Measurements from ENCODE around the gene SUMF2.
"Not testable (repeated sequence)": the region's sequence is repeated elsewhere in the genome, so short reads cannot be mapped to it uniquely, and the experiment has no call there.

Gene SUMF2

GRCh38 chr7:56063500-56063881 lies 595 bp upstream of the SUMF2 start:
- no peak for DNase-seq

DNA sequence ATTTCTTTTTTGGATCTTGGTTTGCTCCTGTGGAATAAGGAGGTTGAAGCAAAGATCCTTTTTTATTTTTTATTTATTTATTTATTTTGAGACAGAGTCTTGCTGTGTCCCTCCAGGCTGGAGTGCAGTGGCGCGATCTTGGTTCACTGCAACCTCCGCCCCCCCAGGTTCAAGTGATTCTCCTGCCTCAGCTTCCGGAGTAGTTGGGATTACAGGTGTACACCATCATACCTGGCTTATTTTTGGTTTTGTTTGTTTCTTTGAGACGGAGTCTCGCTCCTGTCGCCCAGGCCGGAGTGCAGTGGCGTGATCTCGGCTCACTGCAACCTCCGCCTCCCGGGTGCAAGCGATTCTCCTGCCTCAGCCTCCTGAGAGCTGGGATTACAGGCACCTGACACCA lies 2.3 kb downstream of the SUMF2 start:
- DNase-seq: not testable (repeated sequence)

DNA sequence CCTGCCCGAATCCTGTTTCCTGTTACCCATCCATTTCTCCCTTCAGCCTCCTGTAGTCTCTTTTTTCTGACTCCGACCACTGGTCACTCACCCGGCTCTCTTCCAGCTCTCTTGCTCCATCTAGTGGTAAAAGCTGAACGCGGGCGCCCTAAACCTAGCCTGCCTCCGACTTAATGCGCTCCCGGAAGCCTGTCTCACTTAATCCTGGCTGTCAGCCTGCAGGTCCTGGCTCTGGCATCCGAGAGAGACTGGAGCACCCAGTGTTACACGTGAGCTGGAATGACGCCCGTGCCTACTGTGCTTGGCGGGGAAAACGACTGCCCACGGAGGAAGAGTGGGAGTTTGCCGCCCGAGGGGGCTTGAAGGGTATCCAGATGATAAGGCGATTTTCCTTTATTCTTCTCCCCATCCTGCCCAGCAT lies 10.3 kb downstream of the SUMF2 start:
- DNase-seq: peak; percentile 47

DNA sequence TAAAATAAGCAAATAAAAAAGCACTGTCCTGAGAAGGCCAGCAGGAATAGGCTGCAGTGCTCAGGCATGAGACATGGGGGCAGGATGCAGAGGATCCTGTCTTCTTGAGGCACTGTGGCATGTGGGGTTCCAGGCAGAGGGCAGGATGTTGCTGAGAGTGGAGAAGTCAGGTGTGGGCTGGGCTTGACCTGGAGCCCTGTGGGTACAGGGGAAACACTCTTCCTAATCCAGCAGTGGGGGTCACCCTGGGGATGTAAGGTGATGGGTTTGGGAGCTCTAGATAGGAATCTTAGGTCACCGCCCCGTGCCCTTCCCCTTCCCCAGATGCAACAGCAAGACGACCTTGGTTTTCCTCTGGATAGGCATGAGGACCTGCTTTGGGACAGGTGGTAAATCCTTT lies 13.6 kb downstream of the SUMF2 start:
- no peak for DNase-seq

DNA sequence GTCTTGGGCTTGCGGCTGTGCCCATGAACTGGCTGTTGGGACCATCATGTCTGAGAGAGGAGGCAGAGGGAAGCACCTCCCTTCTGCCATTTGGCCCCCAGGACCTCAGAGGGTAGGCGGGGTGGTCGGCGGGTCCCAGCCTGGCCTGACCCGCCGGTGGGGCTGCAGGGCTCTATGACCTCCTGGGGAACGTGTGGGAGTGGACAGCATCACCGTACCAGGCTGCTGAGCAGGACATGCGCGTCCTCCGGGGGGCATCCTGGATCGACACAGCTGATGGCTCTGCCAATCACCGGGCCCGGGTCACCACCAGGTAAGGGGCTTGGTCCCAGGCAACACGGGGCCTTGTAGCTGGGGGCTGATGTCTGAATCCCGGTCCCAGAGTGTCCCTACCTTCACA lies 14.1 kb downstream of the SUMF2 start:
- no peak for DNase-seq

DNA sequence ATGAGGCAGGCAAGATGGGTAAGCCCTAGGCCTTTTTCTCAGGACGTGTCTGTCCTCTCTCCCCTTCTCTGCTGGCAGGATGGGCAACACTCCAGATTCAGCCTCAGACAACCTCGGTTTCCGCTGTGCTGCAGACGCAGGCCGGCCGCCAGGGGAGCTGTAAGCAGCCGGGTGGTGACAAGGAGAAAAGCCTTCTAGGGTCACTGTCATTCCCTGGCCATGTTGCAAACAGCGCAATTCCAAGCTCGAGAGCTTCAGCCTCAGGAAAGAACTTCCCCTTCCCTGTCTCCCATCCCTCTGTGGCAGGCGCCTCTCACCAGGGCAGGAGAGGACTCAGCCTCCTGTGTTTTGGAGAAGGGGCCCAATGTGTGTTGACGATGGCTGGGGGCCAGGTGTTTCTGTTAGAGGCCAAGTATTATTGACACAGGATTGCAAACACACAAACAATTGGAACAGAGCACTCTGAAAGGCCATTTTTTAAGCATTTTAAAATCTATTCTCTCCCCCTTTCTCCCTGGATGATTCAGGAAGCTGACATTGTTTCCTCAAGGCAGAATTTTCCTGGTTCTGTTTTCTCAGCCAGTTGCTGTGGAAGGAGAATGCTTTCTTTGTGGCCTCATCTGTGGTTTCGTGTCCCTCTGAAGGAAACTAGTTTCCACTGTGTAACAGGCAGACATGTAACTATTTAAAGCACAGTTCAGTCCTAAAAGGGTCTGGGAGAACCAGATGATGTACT lies 15.5 kb downstream of the SUMF2 start:
- DNase-seq: no peak

DNA sequence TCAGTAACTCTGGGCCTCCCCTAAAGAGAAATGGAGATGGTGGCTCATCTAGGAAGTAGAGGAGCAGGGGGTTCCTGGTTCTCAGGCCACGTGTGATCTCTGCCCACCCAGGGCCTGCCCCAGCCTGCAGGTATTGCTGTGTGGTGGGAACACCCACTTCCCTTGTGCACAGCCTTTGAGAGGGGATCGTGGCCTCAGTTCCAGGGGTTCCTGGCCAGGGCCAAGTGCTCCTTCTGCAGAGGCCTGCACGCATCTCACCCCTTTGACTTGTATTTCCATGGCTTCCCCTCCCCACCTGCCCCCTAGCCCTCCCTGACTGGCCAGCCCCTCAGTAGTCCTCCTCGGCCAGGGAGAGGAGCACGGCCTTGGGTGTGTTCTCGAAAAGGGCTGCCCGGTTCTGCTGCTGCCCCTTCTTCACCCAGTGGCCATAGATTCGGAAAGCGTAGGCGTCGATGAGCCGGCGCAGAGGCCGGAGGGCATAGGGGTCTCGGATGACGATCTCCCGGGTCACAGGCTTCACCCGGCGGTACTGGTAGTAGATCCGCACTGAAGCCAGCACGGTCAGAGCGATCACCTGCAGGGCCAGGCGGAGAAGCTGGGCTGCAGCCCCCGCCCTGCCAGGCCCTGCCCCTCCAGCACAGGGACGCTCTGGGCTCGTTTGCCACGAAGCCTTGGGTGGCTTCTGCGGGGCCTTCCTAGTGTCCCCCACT lies 16.8 kb downstream of the SUMF2 start:
- DNase-seq: not testable (repeated sequence)

DNA sequence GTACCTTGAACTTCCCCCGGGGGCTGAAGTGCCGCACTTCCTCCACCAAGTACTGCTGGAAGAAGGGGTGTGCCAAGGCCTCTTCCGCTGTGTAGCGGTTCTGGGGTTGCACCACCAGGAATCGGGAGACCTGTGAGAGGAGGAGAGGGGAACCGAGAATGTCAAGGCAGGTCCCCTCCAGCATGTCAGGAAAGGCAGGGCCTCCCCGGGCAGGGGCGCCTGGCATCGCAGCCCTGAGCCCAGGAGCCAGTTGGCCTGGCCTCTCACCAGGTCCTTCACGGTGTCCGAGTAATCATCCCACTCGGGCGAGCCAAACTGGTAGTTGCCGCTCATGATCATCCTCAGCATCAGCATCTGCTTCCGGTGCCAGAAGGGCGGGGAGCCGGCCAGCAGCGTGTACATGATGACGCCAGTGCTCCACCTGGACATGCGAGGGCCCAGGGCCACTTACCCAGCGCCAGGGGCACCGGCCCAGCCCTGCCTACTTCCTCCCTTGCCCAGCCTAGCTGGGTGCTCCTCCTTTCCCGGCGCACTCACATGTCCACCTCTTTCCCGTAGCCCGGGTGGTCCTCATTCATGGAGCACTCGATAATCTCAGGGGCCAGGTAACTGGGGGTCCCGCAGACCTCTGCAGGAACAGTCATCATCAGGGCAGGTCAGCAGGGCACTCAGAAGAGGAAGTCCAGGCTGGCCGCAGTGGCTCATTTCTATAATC lies 17.7 kb downstream of the SUMF2 start:
- DNase-seq: no peak

- no peak for DNase-seq
Observed at GRCh38 chr7:56083150-56083785, 19.2 kb downstream of the SUMF2 start.

- DNase-seq: no peak
Observed at GRCh38 chr7:56086761-56087160, 22.7 kb downstream of the SUMF2 start.

GRCh38 chr7:56087445-56087844 lies 23.4 kb downstream of the SUMF2 start:
- DNase-seq: no peak

DNA sequence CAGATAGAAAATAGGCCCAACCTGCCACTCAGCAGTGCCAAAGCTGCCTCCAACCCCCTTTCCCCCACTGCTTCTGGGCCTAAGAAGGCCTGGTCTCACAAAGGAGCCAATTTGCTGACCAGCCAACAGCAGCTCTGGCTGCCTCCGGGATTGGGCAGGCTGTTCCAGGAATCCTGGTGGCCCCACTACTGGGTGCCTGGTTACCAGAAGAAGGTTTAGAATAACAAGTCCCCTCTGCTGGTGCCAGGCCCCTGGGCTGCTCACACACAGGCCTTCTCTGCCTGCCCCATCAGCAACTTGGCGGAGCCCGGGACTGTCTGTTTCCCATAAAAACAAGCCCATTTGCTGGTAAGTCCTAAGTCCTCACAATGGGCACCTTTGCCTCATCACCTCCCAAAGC lies 27.5 kb downstream of the SUMF2 start:
- no peak for DNase-seq

DNA sequence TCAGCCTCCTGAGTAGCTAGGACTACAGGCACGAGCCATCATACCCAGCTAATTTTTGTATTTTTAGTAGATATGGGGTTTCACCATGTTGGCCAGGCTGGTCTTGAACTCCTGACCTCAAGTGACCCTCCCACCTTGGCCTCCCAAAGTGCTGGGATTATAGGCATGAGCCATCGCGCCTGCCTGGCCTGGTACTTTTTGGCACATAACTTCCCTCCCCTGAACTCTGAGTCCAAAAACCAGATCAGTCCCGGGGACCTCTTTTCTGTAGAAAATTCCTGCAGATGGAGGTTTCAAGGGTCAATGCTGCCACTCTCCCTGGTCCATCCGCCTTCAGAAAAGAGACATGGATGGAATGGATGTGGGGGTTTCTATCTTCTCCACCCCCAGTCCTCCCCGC lies 28.3 kb downstream of the SUMF2 start:
- DNase-seq: not testable (repeated sequence)

DNA sequence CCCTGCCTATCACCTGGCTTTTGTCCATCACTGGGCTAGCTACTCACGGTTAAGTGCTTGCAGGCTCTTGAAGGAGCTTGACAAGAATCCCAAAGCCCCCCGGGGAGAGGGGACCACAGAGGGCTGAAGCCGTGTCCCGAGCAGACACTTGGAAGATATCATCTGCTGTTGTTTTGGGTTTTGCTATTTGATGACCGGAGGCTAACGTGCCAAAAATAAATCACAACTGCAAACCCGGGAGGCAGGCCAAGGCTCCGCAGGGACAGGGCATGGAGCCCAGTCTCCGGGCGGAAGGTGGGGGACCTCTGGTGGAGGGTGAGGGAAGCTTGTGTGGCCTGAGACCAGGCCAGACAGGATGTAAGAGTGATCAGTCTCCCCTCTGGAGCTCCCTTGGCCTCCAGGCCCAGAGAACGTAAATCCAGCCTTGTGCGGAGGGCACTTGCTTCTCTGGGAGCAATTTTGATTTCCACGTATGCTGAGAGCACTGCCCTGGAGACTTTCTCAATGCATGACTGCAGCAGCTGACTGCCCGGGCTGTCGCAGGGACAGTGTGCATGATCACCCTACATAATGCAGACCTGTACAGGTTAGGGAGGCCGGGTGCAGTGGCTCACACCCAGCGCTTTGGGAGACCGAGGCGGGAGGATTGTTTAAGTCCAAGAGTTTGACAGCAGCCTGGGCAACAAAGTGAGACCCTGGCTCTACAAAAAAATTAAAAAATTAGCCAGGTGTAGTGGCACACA lies 28.9 kb downstream of the SUMF2 start, which contains the start of gene PHKG1:
PHKG1 (minus strand) TSS at position 164 of the 743 bp plus-strand sequence. CDS start 4,011 bp downstream, outside the sequence.
- DNase-seq: peak; percentile 51

DNA sequence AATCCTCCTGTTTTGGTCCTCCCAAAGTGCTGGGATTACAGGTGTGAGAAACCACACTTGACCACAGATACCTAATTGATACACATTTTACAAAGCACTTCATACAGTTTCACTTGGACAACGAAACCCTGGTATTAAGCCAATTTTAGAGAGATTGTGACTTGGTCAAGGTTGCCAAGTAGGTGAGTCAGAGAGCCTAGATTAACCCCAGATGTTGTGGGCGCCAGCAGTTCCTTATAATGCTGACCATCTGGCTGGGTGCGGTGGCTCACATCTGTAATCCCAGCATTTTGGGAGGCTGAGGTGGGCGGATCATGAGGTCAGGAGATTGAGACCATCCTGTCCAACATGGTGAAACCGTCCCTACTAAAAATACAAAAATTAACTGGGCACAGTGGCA lies 33.6 kb downstream of the SUMF2 start:
- DNase-seq: peak; percentile 36

DNA sequence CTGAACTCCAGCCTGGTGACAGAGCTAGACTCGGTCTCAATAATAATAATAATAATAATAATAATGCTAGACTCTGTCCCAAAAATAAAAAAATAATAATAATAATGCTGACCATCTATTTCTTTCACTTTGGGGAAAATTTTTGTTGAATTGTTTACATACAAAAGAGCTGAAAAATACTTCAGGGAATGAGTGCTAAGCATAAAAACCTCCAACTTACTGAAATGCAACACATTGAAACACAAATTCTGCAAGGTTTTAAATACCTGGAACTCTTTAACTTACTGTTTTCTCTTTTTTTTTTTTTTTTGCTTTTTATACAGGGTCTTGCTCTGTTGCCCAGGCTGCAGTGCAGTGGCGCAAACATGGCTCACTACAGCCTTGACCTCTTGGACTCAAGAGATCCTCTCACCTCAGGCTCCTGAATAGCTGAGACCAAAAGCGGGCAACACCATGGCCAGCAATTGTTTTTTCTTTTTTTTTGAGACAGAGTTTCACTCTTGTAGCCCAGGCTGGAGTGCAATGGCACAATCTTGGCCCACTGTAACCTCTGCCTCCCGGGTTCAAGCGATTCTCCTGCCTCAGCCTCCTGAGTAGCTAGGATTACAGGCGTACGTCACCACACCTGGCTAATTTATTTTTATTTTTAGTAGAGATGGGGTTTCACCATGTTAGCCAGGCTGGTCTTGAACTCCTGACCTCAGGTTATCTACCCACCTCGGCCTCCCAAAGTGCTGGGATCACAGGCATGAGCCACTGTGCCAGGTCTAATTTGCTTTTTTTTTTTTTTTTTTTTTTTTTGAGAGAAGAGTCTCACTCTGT lies 34.3 kb downstream of the SUMF2 start:
- not testable (repeated sequence) for DNase-seq

GRCh38 chr7:56099653-56100052 lies 35.6 kb downstream of the SUMF2 start:
- no peak for DNase-seq

GRCh38 chr7:56104138-56104537 lies 40.1 kb downstream of the SUMF2 start:
- DNase-seq: not testable (repeated sequence)

DNA sequence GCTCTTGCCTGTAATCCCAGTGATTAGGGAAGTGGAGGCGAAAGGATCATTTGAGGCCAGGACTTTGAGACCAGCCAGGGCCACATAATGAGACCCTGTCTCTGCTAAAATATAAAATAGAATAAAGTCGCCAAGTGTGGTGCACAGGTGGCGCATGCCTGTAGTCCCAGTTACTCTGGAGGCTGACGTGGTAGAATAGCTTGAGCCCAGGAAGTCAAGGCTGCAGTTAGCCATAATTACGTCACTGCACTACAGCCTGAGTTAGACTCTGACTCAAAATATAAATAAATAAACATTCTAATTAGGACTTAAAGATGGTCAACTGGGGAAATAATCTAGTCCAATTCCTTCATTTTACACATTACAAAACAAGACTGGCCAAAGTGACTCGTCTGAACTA lies 41.4 kb downstream of the SUMF2 start:
- no peak for DNase-seq

GRCh38 chr7:56106108-56107073 lies 42.3 kb downstream of the SUMF2 start, which contains the start of gene CHCHD2:
TSS of gene CHCHD2 (minus strand) at chr7:56106476. CDS start at chr7:56106413, 63 bp downstream.
- DNase-seq: peak; percentile 91

Measured in GOT3 (cell line).